OCI-LY1 (cell line): ENCODE results near the gene CTNND1.

Source experiments
- H2AFZ ChIP-seq: fragments of 200-600 bp; sonication (generic), shearing (Covaris generic); 2 replicates; pipeline ENCODE4 v1.6.0; 2014; ENCODE audit warnings: antibody characterized with exemption, mild to moderate bottlenecking, low read length
- H3F3A ChIP-seq: fragments of 200-600 bp; sonication (generic), shearing (Covaris generic); 2 replicates; pipeline ENCODE4 v1.6.0; 2014; ENCODE audit warnings: mild to moderate bottlenecking, antibody characterized with exemption, low read length, moderate library complexity; ENCODE audit not compliant: insufficient read depth
- H3K27ac ChIP-seq: fragments of 200-600 bp; sonication (generic); 2 replicates; pipeline ENCODE4 v1.5.1; 2014; ENCODE audit warnings: low read length, mixed run types, mild to moderate bottlenecking, low read depth; ENCODE audit not compliant: poor library complexity, severe bottlenecking
- H3K27me3 ChIP-seq: fragments of 200-600 bp; sonication (generic); 2 replicates; pipeline ENCODE4 v1.6.0; 2014; ENCODE audit warnings: antibody characterized with exemption, mild to moderate bottlenecking, low read length, moderate library complexity; ENCODE audit not compliant: insufficient read depth
- H3K36me3 ChIP-seq: fragments of 200-600 bp; sonication (generic); 2 replicates; pipeline ENCODE4 v1.6.1; 2014; ENCODE audit warnings: mild to moderate bottlenecking, antibody characterized with exemption, low read length, moderate library complexity, mixed read lengths; ENCODE audit not compliant: insufficient read depth
- H3K4me1 ChIP-seq: fragments of 200-600 bp; sonication (generic); 2 replicates; pipeline ENCODE4 v1.5.1; 2014; ENCODE audit warnings: mild to moderate bottlenecking, low read length, moderate library complexity; ENCODE audit not compliant: insufficient read depth, severe bottlenecking
- H3K4me2 ChIP-seq: fragments of 200-600 bp; sonication (generic), shearing (Covaris generic); 2 replicates; pipeline ENCODE4 v1.6.1; 2014; ENCODE audit warnings: low read length
- H3K4me3 ChIP-seq: fragments of 200-600 bp; sonication (generic); 2 replicates; pipeline ENCODE4 v1.5.1; 2014; ENCODE audit warnings: low read length, low read depth, mild to moderate bottlenecking, mixed read lengths; ENCODE audit not compliant: poor library complexity, severe bottlenecking
- H3K79me2 ChIP-seq: fragments of 200-600 bp; shearing (Covaris generic); 2 replicates; pipeline ENCODE4 v1.6.1; 2016; ENCODE audit warnings: mixed run types, low read length, mixed read lengths; ENCODE audit not compliant: insufficient read depth
- H3K9ac ChIP-seq: fragments of 200-600 bp; sonication (generic), shearing (Covaris generic); 2 replicates; pipeline ENCODE4 v1.6.1; 2014; ENCODE audit warnings: mild to moderate bottlenecking, low read length, mixed read lengths
- H3K9me2 ChIP-seq: fragments of 200-600 bp; sonication (generic), shearing (Covaris generic); 2 replicates; pipeline ENCODE4 v1.6.1; 2014; ENCODE audit warnings: low read depth, mild to moderate bottlenecking, low read length, mixed read lengths
- H3K9me3 ChIP-seq: fragments of 200-600 bp; shearing (Covaris generic); 2 replicates; pipeline ENCODE4 v1.6.1; 2014; ENCODE audit warnings: low read length, mixed read lengths
- H4K20me1 ChIP-seq: fragments of 200-600 bp; sonication (generic), shearing (Covaris generic); 2 replicates; pipeline ENCODE4 v1.6.0; 2016; ENCODE audit warnings: mild to moderate bottlenecking, low read length; ENCODE audit not compliant: insufficient read depth
- EZH2 ChIP-seq: fragments of 200-600 bp; sonication (generic), shearing (Covaris generic); IDR thresholded peaks from 2 replicates; pipeline ENCODE4 v1.8.0; 2017; ENCODE audit warnings: borderline replicate concordance, mixed run types, mild to moderate bottlenecking, antibody characterized with exemption, low read length, moderate library complexity, mixed read lengths
- TF ChIP-seq, protein P1 (sequence below): fragments of 200-600 bp; sonication (generic), shearing (Covaris generic); IDR thresholded peaks from 2 replicates; pipeline ENCODE4 v1.5.1; 2017; ENCODE audit warnings: mild to moderate bottlenecking, antibody characterized with exemption, low read length, moderate library complexity, mixed read lengths

Gene CTNND1

DNA sequence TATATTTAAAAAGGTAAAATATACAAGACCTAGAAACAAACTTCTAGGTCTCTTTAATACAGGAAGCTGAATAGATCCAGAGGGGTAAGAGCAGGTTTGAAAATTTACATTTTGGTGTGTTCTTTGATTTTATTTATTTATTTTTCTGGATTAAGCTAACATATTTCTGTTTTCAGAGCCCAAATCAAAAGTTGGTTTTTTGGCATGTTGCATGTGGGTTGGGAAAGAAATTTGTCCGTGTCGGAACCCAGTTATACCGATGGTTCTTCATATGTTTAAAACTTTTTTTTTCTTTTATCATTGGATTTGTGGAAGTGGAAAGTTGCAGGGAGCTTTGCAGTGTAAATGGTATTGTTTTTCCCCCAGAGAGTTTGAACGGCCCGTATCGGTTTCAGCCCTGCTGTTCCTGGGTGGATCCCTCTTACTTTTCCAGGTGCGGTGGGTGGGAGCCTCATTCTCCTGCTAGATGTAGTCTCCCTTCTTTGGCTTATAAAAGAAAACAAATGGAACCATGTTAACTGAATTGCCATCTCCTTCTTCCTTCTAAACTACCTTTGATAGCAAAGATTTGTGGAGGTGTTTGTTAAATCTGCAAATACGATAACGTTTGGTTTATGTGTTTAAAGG is 746 bp downstream of the CTNND1 start:
- Histone ChIP-seq H3F3A (no peaks in the 10 kb centered on the region), H3K9ac (no peak overlapping the region), H3K27ac (no peak overlapping the region), H3K4me1 (no peaks in the 10 kb centered on the region), H3K9me3 (no peaks in the 10 kb centered on the region), H3K27me3 (no peaks in the 10 kb centered on the region), H3K9me2 (no peaks in the 10 kb centered on the region), H2AFZ (no peak overlapping the region), H3K4me3 (no peak overlapping the region), H3K4me2 (no peak overlapping the region), H3K36me3 (no peaks in the 10 kb centered on the region), H4K20me1 (no peaks in the 10 kb centered on the region), H3K79me2 (no peaks in the 10 kb centered on the region)
- no peak for TF ChIP-seq EZH2
- TF ChIP-seq, protein P1, sequence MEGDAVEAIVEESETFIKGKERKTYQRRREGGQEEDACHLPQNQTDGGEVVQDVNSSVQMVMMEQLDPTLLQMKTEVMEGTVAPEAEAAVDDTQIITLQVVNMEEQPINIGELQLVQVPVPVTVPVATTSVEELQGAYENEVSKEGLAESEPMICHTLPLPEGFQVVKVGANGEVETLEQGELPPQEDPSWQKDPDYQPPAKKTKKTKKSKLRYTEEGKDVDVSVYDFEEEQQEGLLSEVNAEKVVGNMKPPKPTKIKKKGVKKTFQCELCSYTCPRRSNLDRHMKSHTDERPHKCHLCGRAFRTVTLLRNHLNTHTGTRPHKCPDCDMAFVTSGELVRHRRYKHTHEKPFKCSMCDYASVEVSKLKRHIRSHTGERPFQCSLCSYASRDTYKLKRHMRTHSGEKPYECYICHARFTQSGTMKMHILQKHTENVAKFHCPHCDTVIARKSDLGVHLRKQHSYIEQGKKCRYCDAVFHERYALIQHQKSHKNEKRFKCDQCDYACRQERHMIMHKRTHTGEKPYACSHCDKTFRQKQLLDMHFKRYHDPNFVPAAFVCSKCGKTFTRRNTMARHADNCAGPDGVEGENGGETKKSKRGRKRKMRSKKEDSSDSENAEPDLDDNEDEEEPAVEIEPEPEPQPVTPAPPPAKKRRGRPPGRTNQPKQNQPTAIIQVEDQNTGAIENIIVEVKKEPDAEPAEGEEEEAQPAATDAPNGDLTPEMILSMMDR: no peak

- TF ChIP-seq EZH2: no peak
- TF ChIP-seq, protein P1: no peak
- H3K4me2 ChIP-seq: no peak overlapping the region
These were observed 2.0 kb downstream of the CTNND1 start for GRCh38 chr11:57763568-57763967.

DNA sequence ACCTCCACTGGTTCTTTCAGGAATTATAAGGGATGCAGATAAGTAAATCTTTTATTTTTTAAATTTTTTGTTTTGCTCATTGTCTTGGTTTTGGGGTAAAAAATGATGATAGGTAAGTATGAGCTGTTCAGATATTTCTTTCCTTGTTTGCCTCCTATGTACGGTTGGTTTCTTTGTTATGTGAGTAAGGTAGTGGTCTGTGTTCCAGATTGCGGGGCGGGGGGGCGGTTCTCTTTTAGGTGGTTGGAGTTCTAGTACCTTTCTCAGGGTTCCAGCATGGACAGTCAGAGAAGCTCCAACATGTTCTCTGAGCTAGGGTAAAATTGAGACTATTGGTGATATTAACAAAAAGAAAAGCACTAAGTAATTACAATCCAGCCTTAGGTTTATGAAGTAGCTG is 2.4 kb downstream of the CTNND1 start:
- TF ChIP-seq, protein P1: no peak
- no peak for TF ChIP-seq EZH2
- H3F3A ChIP-seq: no peaks in the 10 kb centered on the region
- no peak overlapping the region for H3K4me2 ChIP-seq
- no peak overlapping the region for H3K27ac ChIP-seq
- no peaks in the 10 kb centered on the region for H3K9me2 ChIP-seq
- H2AFZ ChIP-seq: no peak overlapping the region
- H3K9ac ChIP-seq: no peak overlapping the region
- H3K4me3 ChIP-seq: no peak overlapping the region
- no peaks in the 10 kb centered on the region for H3K27me3 ChIP-seq
- H3K79me2 ChIP-seq: no peaks in the 10 kb centered on the region
- H3K36me3 ChIP-seq: no peaks in the 10 kb centered on the region
- no peaks in the 10 kb centered on the region for H4K20me1 ChIP-seq
- H3K9me3 ChIP-seq: no peaks in the 10 kb centered on the region
- H3K4me1 ChIP-seq: no peaks in the 10 kb centered on the region

More at GRCh38 chr11:57763568-57763967, 2.0 kb downstream of the CTNND1 start:
- no peaks in the 10 kb centered on the region for H3K36me3 ChIP-seq
- no peaks in the 10 kb centered on the region for H3K27me3 ChIP-seq
- H3K9me3 ChIP-seq: no peaks in the 10 kb centered on the region
- no peaks in the 10 kb centered on the region for H4K20me1 ChIP-seq
- H3F3A ChIP-seq: no peaks in the 10 kb centered on the region
- no peaks in the 10 kb centered on the region for H3K79me2 ChIP-seq
- no peak overlapping the region for H3K4me3 ChIP-seq
- H3K9ac ChIP-seq: no peak overlapping the region
- no peak overlapping the region for H2AFZ ChIP-seq
- H3K4me1 ChIP-seq: no peaks in the 10 kb centered on the region
- H3K27ac ChIP-seq: no peak overlapping the region
- H3K9me2 ChIP-seq: no peaks in the 10 kb centered on the region
